ENCODE results near the gene LUC7L3. TPM values are rescaled to one million over a fixed set of nuclear protein-coding genes. Genes with fewer than 3 reads are reported as not detected.

Gene LUC7L3
- total RNA-seq, 1 experiment from 2014 or later: 155 TPM

- no TSS peak for BruUV-seq (replicated peaks)
- DNase-seq: no peak
- Mint-ChIP-seq H3K4me3 (ENCODE audit: low read depth, unreplicated experiment) (no peak overlapping the region), H3K36me3 (ENCODE audit: insufficient read depth, unreplicated experiment) (no peaks in the 10 kb centered on the region), H3K9me3 (ENCODE audit: low read depth, unreplicated experiment) (no peaks in the 10 kb centered on the region), H3K27me3 (ENCODE audit: unreplicated experiment) (no peaks in the 10 kb centered on the region), H3K27ac (ENCODE audit: unreplicated experiment) (peak overlapping the region; percentile 43), H3K4me1 (ENCODE audit: low read depth, unreplicated experiment) (peaks cover 48% of the 10 kb centered on the region)
- no peak for TF ChIP-seq CTCF (IDR thresholded peaks at IDR 0.05; ENCODE audit: unreplicated experiment)
- CTCF ChIA-PET: interaction anchor here (1.0 kb wide), 1 partner anchor 17 kb away, joined by 3 read pairs; no protein-coding TSS in a partner anchor
- intact Hi-C loops (cut with micrococcal nuclease; ENCODE audit: unreplicated experiment): no loop called here
These were observed 47.0 kb downstream of the LUC7L3 start for GRCh38 chr17:50766222-50767023.

- H3K4me1 Mint-ChIP-seq (ENCODE audit: low read depth, unreplicated experiment): peaks cover 48% of the 10 kb centered on the region
- no peaks in the 10 kb centered on the region for H3K9me3 Mint-ChIP-seq (ENCODE audit: low read depth, unreplicated experiment)
- intact Hi-C loops (cut with micrococcal nuclease; ENCODE audit: unreplicated experiment): no loop called here
- H3K36me3 Mint-ChIP-seq (ENCODE audit: insufficient read depth, unreplicated experiment): no peaks in the 10 kb centered on the region
- H3K27me3 Mint-ChIP-seq (ENCODE audit: unreplicated experiment): no peaks in the 10 kb centered on the region
- TF ChIP-seq CTCF (IDR thresholded peaks at IDR 0.05; ENCODE audit: unreplicated experiment): no peak
- no peak for DNase-seq
- H3K27ac Mint-ChIP-seq (ENCODE audit: unreplicated experiment): peak overlapping the region; percentile 43
- H3K4me3 Mint-ChIP-seq (ENCODE audit: low read depth, unreplicated experiment): no peak overlapping the region
- no TSS peak for BruUV-seq (replicated peaks)
- CTCF ChIA-PET: interaction anchor here (1.0 kb wide), 1 partner anchor 16 kb away, joined by 3 read pairs; no protein-coding TSS in a partner anchor
These were observed 47.6 kb downstream of the LUC7L3 start for GRCh38 chr17:50767030-50767429.

- intact Hi-C loops (cut with micrococcal nuclease; ENCODE audit: unreplicated experiment): no loop called here
- Mint-ChIP-seq H3K9me3 (ENCODE audit: low read depth, unreplicated experiment) (no peaks in the 10 kb centered on the region), H3K27ac (ENCODE audit: unreplicated experiment) (peak within 1 kb of the TSS; percentile 43), H3K4me3 (ENCODE audit: low read depth, unreplicated experiment) (no peak within 1 kb of the TSS), H3K27me3 (ENCODE audit: unreplicated experiment) (no peaks in the 10 kb centered on the region), H3K36me3 (ENCODE audit: insufficient read depth, unreplicated experiment) (no peaks in the 10 kb centered on the region), H3K4me1 (ENCODE audit: low read depth, unreplicated experiment) (peaks cover 48% of the 10 kb centered on the region)
- TF ChIP-seq CTCF (IDR thresholded peaks at IDR 0.05; ENCODE audit: unreplicated experiment): no peak
- DNase-seq: no peak
- no TSS peak for BruUV-seq (replicated peaks)
- CTCF ChIA-PET: interaction anchor here (0.9 to 1.0 kb wide), 3 partner anchors 15 to 19 kb away, joined by 3 to 6 read pairs (median 5); no protein-coding TSS in a partner anchor
These were observed 48.0 kb downstream of the LUC7L3 start, which contains the start of gene ANKRD40CL for GRCh38 chr17:50767446-50767845. Gene ANKRD40CL, minus strand, starts transcription at chr17:50767518. Its CDS starts 605 bp downstream, at chr17:50766913.

GRCh38 chr17:50768346-50768761 is 49.0 kb downstream of the LUC7L3 start:
- no peaks in the 10 kb centered on the region for H3K36me3 Mint-ChIP-seq (ENCODE audit: insufficient read depth, unreplicated experiment)
- no TSS peak for BruUV-seq (replicated peaks)
- intact Hi-C loops (cut with micrococcal nuclease; ENCODE audit: unreplicated experiment): no loop called here
- peak overlapping the region; percentile 10 for H3K27ac Mint-ChIP-seq (ENCODE audit: unreplicated experiment)
- peak; percentile 94 for DNase-seq
- no peak for TF ChIP-seq CTCF (IDR thresholded peaks at IDR 0.05; ENCODE audit: unreplicated experiment)
- H3K4me3 Mint-ChIP-seq (ENCODE audit: low read depth, unreplicated experiment): no peak overlapping the region
- no peaks in the 10 kb centered on the region for H3K27me3 Mint-ChIP-seq (ENCODE audit: unreplicated experiment)
- CTCF ChIA-PET: interaction anchor here (0.6 to 1.0 kb wide), 8 partner anchors 14 to 343 kb away, joined by 3 to 6 read pairs (median 4); no protein-coding TSS in a partner anchor
- peaks cover 48% of the 10 kb centered on the region for H3K4me1 Mint-ChIP-seq (ENCODE audit: low read depth, unreplicated experiment)
- no peaks in the 10 kb centered on the region for H3K9me3 Mint-ChIP-seq (ENCODE audit: low read depth, unreplicated experiment)

Measured in Calu3 (cell line).